ENCODE measurements around the gene MRPL2.

- TF ChIP-seq CTCF (IDR thresholded peaks at IDR 0.05; ENCODE audit: low read length) = no peak
- TF ChIP-seq EZH2 (IDR thresholded peaks at IDR 0.05; ENCODE audit: borderline replicate concordance, low read length) = no peak
Measured at GRCh38 chr6:43093436-43094289, 34.4 kb upstream of the MRPL2 start.
